Measurements from ENCODE around the gene B4GALT1. TPM values are rescaled to one million over a fixed set of nuclear protein-coding genes. Genes with fewer than 3 reads are reported as not detected.

The B4GALT1 gene
- total RNA-seq, result 10 to 100 TPM; 38.8 to 42.4 TPM

GRCh38 chr9:33167084-33167971 is at the start of gene B4GALT1:
B4GALT1 (minus strand) TSS chr9:33167336; CDS start chr9:33167169, 167 bp downstream.
- H3K4me1 Mint-ChIP-seq, result peaks cover 57% of the 10 kb centered on the region

GRCh38 chr9:33211695-33212393 is 44.7 kb upstream of the B4GALT1 start:
- H3K4me1 Mint-ChIP-seq, result peaks cover 1% of the 10 kb centered on the region
- DNase-seq, result no peak
- CTCF ChIA-PET, result interaction anchor here (0.8 to 1.2 kb wide), 2 partner anchors 11 to 15 kb away, joined by 3 read pairs; no protein-coding TSS in a partner anchor
- H3K27ac Mint-ChIP-seq, result no peak overlapping the region
- POLR2A ChIA-PET, result no interaction called here
- H3K4me3 Mint-ChIP-seq, result no peak overlapping the region
- no peaks in the 10 kb centered on the region for H3K27me3 Mint-ChIP-seq
- H3K9me3 Mint-ChIP-seq, result no peaks in the 10 kb centered on the region
- no peaks in the 10 kb centered on the region for H3K36me3 Mint-ChIP-seq (ENCODE audit: low read depth)

More at GRCh38 chr9:33167084-33167971, at the start of gene B4GALT1:
- no peaks in the 10 kb centered on the region for H3K9me3 Mint-ChIP-seq
- H3K36me3 Mint-ChIP-seq (ENCODE audit: low read depth), result peaks cover 15% of the 10 kb centered on the region
- ChIA-PET POLR2A (interaction anchor here (0.8 kb wide), 1 partner anchor 15 kb away, joined by 4 read pairs; no protein-coding TSS in a partner anchor), CTCF (interaction anchor here (0.5 to 2.2 kb wide), 10 partner anchors 10 to 91 kb away, joined by 3 to 5 read pairs (median 3); partner anchors contain the start of gene SMU1)
- peak within 1 kb of the TSS; percentile 99 for H3K27ac Mint-ChIP-seq
- peak within 1 kb of the TSS; percentile 90 for H3K4me3 Mint-ChIP-seq
- H3K27me3 Mint-ChIP-seq, result no peaks in the 10 kb centered on the region
- DNase-seq, result peak; percentile 95

DNA sequence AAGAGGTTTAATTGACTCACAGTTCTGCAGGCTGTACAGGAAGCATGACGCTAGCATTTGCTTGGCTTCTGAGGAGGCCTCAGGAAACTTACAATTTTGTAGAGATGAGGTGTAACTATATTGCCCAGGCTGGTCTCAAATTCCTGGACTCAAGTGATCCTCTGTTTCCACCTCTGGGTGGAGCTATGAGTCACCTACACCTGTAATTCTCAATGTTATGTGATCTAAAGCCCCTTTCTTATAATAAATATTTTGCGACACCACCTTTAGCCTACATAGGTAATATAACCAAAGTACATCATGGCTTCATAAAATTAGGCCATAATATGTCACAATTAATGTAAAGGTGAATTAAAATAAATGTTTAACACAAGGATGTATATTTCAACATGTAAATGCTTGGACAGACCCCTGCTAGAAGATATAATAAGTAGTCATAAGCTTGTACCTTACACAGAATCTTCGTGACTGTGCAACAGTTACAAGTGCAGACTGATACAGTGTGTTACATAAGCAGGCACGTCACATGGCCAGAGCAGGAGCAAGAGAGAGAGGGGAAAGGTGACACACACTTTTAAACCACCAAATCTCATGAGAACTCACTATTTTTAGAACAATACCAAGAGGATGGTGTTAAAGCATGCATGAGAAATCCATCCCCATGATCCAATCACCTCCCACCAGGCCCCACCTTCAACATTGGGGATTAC is 43.0 kb upstream of the B4GALT1 start:
- ChIA-PET CTCF (no interaction called here), POLR2A (no interaction called here)
- H3K9me3 Mint-ChIP-seq, result no peaks in the 10 kb centered on the region
- H3K27me3 Mint-ChIP-seq, result peaks cover 2% of the 10 kb centered on the region
- peaks cover 1% of the 10 kb centered on the region for H3K4me1 Mint-ChIP-seq
- H3K36me3 Mint-ChIP-seq (ENCODE audit: low read depth), result no peaks in the 10 kb centered on the region
- H3K27ac Mint-ChIP-seq, result no peak overlapping the region
- no peak overlapping the region for H3K4me3 Mint-ChIP-seq
- DNase-seq, result no peak

DNA sequence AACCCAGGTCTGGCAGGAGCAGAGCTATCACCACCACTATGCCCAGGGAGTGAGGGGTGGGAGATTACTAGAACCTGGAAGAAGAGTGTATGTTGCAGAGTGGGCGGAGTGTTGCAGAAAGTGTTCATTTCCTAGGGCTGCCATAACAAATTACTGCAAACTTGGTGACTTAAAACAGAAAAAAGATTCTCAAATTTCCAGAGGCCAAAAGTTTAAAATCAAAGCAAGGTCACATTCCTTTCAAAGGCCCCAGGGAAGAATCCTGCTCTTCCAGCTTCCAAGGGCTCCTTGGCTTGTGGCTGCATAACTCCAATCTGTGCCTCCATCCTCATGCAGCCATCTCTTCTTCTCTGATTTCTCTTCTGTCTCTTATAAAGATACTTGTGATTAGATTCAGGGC is 42.3 kb upstream of the B4GALT1 start:
- no peak for DNase-seq
- H3K27ac Mint-ChIP-seq, result no peak overlapping the region
- H3K36me3 Mint-ChIP-seq (ENCODE audit: low read depth), result no peaks in the 10 kb centered on the region
- H3K4me1 Mint-ChIP-seq, result peaks cover 1% of the 10 kb centered on the region
- POLR2A ChIA-PET, result no interaction called here
- CTCF ChIA-PET, result no interaction called here
- no peaks in the 10 kb centered on the region for H3K9me3 Mint-ChIP-seq
- H3K27me3 Mint-ChIP-seq, result peaks cover 4% of the 10 kb centered on the region
- H3K4me3 Mint-ChIP-seq, result no peak overlapping the region

DNA sequence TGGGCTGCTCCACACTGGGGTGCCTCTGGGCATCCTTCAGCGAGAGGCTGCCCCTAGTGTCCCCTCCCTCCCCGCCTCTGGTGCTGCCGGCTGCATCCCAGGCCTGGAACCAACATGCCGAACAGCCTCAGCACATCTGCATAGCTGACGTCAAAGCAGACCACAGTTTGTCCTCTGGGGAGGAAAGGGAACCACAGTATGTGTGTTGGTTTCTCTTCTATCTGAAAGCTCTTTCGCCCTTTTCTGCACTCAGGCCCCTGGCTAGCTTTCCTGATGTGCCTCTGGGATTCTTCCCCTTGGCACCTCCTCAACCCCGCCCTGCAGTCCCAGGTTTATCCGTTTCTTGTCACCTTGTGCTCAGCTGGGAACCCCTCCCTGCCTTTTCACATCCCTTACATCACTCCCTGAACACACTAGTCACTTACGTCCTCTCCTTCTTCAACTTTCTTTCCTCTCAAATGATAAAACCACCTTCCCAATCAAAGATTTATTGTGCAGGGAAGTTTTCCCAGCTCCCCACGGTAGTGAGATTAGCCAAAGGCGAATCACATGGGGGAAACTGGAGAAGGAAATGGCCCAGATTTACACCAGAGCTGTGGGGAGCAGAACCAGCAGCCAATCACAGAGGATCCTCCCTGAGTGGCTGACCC is 35.5 kb upstream of the B4GALT1 start:
- Mint-ChIP-seq H3K36me3 (ENCODE audit: low read depth) (no peaks in the 10 kb centered on the region), H3K4me1 (peaks cover 17% of the 10 kb centered on the region), H3K27me3 (peaks cover 17% of the 10 kb centered on the region), H3K9me3 (no peaks in the 10 kb centered on the region), H3K4me3 (no peak overlapping the region), H3K27ac (peak overlapping the region; percentile 79)
- ChIA-PET CTCF (interaction anchor here (0.6 to 1.7 kb wide), 4 partner anchors 15 to 213 kb away, joined by 3 to 6 read pairs (median 5); no protein-coding TSS in a partner anchor), POLR2A (no interaction called here)
- peak; percentile 52 for DNase-seq

DNA sequence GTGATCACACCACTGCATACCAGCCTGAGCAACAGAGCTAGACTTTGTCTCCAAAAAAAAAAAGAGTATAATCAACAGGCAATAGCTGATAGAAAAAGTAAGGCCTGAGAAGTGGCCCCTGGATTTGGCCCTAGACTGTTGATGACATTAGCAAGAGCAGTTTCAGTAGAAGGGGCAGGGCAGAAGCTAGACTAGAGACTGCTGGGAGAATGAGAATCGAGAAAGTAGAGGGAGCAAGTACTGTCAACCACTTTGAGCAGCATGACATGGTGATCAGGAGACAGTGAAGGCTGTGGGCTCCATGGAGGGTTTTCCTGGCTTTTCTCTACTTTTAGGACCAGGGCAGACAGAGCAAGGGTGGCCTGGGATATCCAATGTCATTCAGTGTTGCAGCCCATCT is 34.9 kb upstream of the B4GALT1 start:
- H3K27ac Mint-ChIP-seq, result no peak overlapping the region
- peaks cover 17% of the 10 kb centered on the region for H3K27me3 Mint-ChIP-seq
- CTCF ChIA-PET, result interaction anchor here (0.6 to 1.3 kb wide), 7 partner anchors 10 to 264 kb away, joined by 3 to 6 read pairs (median 3); no protein-coding TSS in a partner anchor
- peaks cover 17% of the 10 kb centered on the region for H3K4me1 Mint-ChIP-seq
- POLR2A ChIA-PET, result no interaction called here
- H3K9me3 Mint-ChIP-seq, result no peaks in the 10 kb centered on the region
- no peak for DNase-seq
- no peak overlapping the region for H3K4me3 Mint-ChIP-seq
- no peaks in the 10 kb centered on the region for H3K36me3 Mint-ChIP-seq (ENCODE audit: low read depth)

GRCh38 chr9:33198165-33198564 is 31.0 kb upstream of the B4GALT1 start:
- DNase-seq, result no peak

GRCh38 chr9:33197279-33198152 is 30.4 kb upstream of the B4GALT1 start:
- Mint-ChIP-seq H3K36me3 (ENCODE audit: low read depth) (no peaks in the 10 kb centered on the region), H3K4me3 (no peak overlapping the region), H3K9me3 (no peaks in the 10 kb centered on the region), H3K4me1 (peaks cover 9% of the 10 kb centered on the region), H3K27me3 (peaks cover 5% of the 10 kb centered on the region), H3K27ac (no peak overlapping the region)
- POLR2A ChIA-PET, result no interaction called here
- DNase-seq, result no peak
- CTCF ChIA-PET, result interaction anchor here (0.6 kb wide), 1 partner anchor 120 kb away, joined by 3 read pairs; no protein-coding TSS in a partner anchor

More at GRCh38 chr9:33198165-33198564, 31.0 kb upstream of the B4GALT1 start:
- no peaks in the 10 kb centered on the region for H3K36me3 Mint-ChIP-seq (ENCODE audit: low read depth)
- ChIA-PET POLR2A (no interaction called here), CTCF (no interaction called here)
- peaks cover 6% of the 10 kb centered on the region for H3K27me3 Mint-ChIP-seq
- H3K9me3 Mint-ChIP-seq, result no peaks in the 10 kb centered on the region
- H3K4me1 Mint-ChIP-seq, result peaks cover 15% of the 10 kb centered on the region
- no peak overlapping the region for H3K4me3 Mint-ChIP-seq
- no peak overlapping the region for H3K27ac Mint-ChIP-seq

- no peak overlapping the region for H3K4me3 Mint-ChIP-seq
- H3K36me3 Mint-ChIP-seq (ENCODE audit: low read depth), result no peaks in the 10 kb centered on the region
- no peaks in the 10 kb centered on the region for H3K9me3 Mint-ChIP-seq
- ChIA-PET CTCF (interaction anchor here (0.6 to 0.7 kb wide), 2 partner anchors 24 to 120 kb away, joined by 3 to 6 read pairs; no protein-coding TSS in a partner anchor), POLR2A (no interaction called here)
- peaks cover 1% of the 10 kb centered on the region for H3K4me1 Mint-ChIP-seq
- peaks cover 6% of the 10 kb centered on the region for H3K27me3 Mint-ChIP-seq
- DNase-seq, result no peak
- no peak overlapping the region for H3K27ac Mint-ChIP-seq
Measured at GRCh38 chr9:33196736-33197135, 29.6 kb upstream of the B4GALT1 start.

- peaks cover 6% of the 10 kb centered on the region for H3K27me3 Mint-ChIP-seq
- CTCF ChIA-PET, result interaction anchor here (0.6 kb wide), 1 partner anchor 26 kb away, joined by 3 read pairs; the partner anchor contains the start of gene B4GALT1
- no peaks in the 10 kb centered on the region for H3K36me3 Mint-ChIP-seq (ENCODE audit: low read depth)
- DNase-seq, result no peak
- H3K4me3 Mint-ChIP-seq, result no peak overlapping the region
- POLR2A ChIA-PET, result interaction anchor here (0.6 kb wide), 1 partner anchor 168 kb away, joined by 3 read pairs; no protein-coding TSS in a partner anchor
- no peak overlapping the region for H3K27ac Mint-ChIP-seq
- no peaks in the 10 kb centered on the region for H3K4me1 Mint-ChIP-seq
- H3K9me3 Mint-ChIP-seq, result no peaks in the 10 kb centered on the region
Measured at GRCh38 chr9:33193818-33194217, 26.7 kb upstream of the B4GALT1 start.

- ChIA-PET POLR2A (no interaction called here), CTCF (interaction anchor here (0.6 to 0.9 kb wide), 4 partner anchors 8 to 25 kb away, joined by 3 to 4 read pairs (median 4); partner anchors contain the start of gene B4GALT1)
- DNase-seq, result no peak
- Mint-ChIP-seq H3K4me1 (no peaks in the 10 kb centered on the region), H3K27me3 (peaks cover 4% of the 10 kb centered on the region), H3K27ac (no peak overlapping the region), H3K9me3 (no peaks in the 10 kb centered on the region), H3K4me3 (no peak overlapping the region), H3K36me3 (ENCODE audit: low read depth) (no peaks in the 10 kb centered on the region)
Measured at GRCh38 chr9:33192493-33193255, 25.5 kb upstream of the B4GALT1 start.

Data from activated CD4-positive, alpha-beta T cell treated with anti-CD3 and anti-CD28 coated beads, Interleukin-2, amount 10 ng/mL, durations not matched to agents 7 days and 5 days (primary cell).